ENCODE results near the gene RNF135.
A peak's percentile ranks its signal among the peaks of the same experiment; 100 is the strongest.
"Not testable (repeated sequence)": the region's sequence is repeated elsewhere in the genome, so short reads cannot be mapped to it uniquely, and the experiment has no call there.

Gene RNF135

DNA sequence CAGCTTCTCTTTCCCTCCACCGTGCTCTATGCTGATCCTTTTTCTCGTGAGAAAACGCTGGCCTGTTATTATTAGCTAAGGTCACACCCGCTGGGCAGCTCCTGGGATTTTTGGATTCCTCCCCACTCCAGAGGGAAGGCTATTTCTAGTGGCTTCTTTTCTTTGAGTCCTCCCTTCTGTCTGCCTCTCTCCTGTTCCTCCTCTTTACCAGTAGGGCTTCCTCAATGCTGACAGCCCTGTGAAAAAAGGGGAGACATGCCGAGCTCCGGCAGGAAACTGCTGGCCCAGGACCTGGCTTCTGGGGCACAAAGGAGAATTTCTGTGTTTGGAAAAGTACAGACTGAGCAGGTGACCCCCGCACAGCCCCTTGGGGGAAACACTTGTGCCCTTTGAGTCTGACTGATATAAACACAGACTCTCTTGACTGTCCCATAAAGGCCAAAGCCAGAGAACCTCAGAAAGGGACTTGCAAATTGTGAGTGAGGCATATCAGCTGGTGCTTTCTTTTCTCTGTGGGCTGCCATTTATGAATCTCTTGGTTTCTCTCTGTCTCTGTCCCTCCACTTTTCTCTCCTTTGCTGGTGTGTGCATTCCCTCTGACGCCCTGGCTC, 14.0 kb upstream of the RNF135 start:
- no peak for DNase-seq

DNA sequence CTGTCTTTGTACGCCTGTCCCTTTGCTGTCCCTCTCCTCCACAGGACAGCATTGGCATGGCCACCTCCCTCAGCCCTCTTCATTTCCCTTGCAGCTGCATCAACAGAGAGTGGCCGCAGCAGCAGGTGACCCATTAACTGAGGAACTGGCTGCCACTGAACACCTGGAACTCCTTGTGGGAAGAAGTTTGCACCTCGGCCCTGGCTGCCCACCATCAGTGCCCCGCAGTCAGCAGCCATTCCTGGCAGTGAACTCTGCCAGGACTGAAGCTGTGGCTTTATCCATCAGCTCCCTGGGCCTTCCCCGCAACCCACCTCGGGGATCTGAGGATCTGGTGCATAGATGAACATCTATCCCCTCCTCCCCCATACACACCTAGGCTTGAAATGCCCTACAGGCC, 13.1 kb upstream of the RNF135 start:
- DNase-seq: peak; percentile 48 to 63

DNA sequence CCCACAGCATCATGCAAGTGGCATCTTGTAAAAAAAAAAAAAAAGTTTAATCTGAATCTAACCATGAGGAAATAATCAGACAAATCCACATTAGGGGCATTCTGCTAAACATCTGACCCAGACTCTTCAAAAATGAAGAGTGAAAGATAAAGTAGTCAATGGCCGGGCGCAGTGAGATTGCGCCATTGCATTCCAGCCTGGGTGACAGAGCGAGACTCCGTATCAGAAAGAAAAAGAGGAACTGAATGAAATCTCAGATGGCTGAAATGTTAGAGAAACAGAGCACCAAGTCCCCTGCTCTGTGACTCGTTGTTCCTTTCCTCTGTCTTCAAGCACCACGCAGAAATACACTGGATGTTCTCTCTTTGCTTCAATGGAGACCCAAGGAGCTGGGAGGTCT, 12.7 kb upstream of the RNF135 start:
- DNase-seq: no peak

DNA sequence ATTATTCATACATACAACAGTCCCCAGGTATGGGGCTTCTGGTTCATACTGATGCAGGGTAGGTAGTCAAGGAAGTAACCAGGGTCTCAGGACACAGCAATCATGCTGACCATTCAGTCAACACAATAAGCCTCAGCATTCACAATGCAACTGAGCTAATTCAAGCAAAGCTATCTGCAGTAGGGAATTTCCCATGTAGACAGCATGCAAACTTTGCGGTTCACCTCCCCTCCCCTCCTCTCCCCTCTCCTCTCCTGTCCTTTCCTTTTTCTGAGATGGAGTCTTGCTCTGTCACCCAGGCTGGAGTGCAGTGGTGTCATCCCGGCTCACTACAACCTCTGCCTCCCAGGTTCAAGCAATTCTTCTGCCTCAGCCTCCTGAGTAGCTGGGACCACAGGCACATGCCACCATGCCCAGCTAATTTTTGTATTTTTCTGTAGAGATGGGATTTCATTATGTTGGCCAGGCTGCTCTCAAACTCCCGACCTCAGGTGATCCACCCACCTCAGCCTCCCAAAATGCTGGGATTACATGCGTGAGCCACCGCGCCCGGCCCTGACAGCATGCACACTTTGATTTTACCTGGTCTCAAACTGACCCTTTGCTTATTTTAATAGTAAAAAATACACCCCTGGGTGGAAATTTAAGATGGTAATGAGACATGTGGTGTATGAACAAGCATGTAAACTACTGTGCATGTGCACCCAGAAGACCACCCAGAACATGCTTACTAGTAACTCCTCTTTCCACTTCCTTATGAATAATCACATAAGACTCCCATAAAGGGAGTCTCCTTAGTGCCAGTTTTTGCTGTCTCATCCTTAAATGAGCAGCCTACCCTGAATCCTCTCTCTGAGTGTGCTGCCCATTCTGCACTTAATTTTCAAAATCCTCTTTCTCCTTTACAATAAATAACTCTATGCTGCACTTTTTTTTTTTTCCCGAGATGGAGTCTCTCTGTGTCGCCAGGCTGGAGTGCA, 9.3 kb upstream of the RNF135 start:
- no peak for DNase-seq

GRCh38 chr17:30964312-30964711, 6.5 kb upstream of the RNF135 start:
- not testable (repeated sequence) for DNase-seq

- no peak for DNase-seq
Observed at GRCh38 chr17:30964876-30965275, 6.0 kb upstream of the RNF135 start.

GRCh38 chr17:30965686-30966085, 5.2 kb upstream of the RNF135 start:
- no peak for DNase-seq

DNA sequence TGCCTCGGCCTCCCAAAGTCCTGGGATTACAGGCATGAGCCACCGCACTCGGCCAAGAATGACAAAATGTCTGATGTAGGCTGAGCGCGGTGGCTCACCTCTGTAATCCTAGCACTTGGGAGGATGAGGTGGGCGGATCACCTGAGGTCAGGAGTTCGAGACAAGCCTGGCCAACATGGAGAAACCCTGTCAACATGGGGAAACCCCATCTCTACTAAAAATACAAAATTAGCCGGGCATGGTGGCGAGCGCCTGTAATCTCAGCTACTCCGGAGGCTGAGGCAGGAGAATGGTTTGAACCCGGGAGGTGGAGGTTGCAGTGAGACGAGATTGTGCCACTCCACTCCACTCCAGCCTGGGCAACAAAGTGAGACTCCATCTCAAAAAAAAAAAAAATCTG, 2.9 kb upstream of the RNF135 start:
- DNase-seq: not testable (repeated sequence)

GRCh38 chr17:30969989-30970830, 629 bp upstream of the RNF135 start:
- no peak for DNase-seq

DNA sequence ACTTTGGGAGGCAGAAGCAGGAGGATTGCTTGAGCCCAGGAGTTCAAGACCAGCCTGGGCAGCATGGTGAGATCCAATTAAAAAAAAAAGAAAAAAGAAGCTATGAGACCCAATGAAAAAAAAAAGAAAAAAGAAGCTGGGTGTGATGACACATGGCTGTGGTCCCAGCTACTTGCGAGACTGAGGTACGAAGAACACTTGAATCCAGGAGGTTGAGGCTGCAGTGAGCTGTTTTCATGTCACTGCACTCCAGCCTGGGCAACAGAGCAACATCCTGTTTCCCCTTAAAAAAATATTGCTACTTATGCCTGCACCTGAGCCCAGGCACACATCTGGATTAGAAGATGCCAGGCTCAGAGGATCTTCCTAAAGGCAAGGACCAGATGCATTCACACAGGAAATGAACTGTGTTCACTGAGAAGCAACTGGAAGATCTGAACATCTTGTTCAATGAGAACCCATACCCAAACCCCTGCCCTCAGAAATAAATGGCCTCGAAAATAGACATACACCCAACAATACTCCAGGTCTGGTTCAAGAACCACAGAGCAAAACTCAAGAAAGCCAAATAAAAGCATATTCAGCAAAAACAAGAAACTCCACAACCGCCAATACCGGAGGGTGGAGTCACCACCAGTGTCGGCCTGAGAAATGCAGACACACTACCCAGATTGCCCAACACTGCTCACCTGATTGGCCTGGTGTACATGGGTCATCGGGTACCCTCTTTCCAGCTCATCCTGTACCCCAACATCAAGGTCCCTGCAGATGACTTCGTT, 4.4 kb downstream of the RNF135 start:
- no peak for DNase-seq

DNA sequence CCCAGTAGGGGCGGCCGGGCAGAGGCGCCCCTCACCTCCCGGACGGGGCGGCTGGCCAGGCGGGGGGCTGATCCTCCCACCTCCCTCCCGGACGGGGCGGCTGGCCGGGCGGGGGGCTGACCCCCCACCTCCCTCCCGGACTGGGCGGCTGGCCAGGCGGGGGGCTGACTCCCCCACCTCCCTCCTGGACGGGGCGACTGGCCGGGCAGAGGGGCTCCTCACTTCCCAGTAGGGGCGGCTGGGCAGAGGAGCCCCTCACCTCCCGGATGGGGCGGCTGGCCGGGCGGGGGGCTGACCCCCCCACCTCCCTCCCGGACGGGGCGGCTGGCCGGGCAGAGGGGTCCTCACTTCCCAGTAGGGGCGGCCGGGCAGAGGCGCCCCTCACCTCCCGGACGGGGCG, 9.1 kb downstream of the RNF135 start:
- not testable (repeated sequence) for DNase-seq

GRCh38 chr17:30981531-30982519, 11.0 kb downstream of the RNF135 start:
- no peak for DNase-seq

DNA sequence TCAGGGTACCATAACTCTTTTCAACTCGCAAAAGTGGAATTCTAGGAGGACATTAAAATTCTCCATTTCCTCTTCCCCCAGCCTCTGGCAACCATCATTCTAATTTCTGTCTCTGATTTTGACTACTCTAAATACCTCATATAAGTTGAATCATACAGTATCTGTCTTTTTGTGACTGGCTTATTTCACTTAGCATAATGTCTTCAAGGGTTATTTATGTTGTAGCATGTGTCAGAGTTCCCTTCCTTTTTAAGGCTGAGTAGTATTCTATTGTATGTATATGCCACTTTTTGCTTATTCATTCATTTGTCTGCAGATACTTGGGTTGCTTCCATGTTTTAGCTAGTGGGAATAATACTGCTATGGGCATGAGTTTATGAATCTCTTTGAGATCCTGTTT, 12.0 kb downstream of the RNF135 start:
- no peak for DNase-seq

GRCh38 chr17:30990458-30990857, 19.6 kb downstream of the RNF135 start:
- no peak for DNase-seq

GRCh38 chr17:30992551-30992950, 21.7 kb downstream of the RNF135 start:
- DNase-seq: no peak

GRCh38 chr17:30995347-30995746, 24.5 kb downstream of the RNF135 start:
- no peak for DNase-seq

DNA sequence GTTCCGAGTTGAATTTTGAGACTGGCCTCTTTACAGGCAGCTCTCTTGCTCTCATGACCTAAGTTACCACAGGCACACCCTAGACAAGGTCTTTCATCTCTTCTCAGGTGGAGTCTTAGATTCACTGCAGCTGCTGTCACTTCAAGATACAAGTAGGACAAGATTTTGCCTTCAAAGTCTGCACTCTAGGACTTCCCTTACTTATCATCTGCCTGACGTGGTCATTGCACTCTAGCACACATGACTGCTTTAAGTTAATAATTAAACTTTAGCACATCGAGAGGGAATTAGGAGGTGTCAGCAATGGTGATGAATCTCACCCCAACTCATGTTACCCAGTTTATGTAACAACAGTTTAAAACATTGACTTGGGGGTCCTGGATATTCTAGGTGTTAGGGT, 25.6 kb downstream of the RNF135 start:
- DNase-seq: no peak

DNA sequence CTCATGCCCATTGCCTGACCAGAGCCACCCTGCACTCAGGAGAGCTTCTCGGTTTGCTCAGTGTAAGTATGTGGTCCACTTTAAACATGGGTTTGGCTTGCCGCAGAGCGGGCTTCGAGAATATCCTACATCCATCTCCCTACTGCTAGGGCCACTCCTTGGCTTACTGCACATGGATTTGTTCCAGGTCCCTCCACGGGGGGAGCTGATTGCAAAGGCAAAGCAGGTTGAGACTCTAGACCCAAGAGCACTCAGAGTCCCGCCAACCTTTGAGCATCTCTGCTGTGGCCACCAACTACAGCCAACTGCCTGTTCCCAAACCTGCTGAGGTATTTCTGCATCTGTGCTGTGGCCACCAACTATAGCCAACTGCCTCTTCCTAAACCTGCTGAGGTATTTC, 26.4 kb downstream of the RNF135 start:
- no peak for DNase-seq

DNA sequence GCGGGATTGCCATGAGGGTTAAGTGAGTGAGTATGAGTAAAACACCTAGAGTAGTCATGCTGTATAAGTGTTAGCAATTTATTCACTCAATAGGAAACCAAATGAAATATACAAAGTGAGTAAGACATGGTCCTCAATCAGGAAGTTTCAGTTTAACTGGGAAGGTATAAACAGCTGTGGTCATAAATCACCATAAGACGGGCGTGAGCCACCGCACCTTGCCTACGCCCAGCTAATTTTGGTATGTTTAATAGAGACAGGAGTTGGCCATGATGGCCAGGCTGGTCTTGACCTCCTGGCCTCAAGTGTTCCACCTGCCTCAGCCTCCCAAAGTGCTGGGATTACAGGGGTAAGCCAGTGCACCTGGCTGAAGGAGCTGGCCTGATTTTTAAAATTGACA, 27.0 kb downstream of the RNF135 start:
- no peak for DNase-seq

- no peak for DNase-seq
Observed at GRCh38 chr17:31002047-31002446, 31.2 kb downstream of the RNF135 start.

DNA sequence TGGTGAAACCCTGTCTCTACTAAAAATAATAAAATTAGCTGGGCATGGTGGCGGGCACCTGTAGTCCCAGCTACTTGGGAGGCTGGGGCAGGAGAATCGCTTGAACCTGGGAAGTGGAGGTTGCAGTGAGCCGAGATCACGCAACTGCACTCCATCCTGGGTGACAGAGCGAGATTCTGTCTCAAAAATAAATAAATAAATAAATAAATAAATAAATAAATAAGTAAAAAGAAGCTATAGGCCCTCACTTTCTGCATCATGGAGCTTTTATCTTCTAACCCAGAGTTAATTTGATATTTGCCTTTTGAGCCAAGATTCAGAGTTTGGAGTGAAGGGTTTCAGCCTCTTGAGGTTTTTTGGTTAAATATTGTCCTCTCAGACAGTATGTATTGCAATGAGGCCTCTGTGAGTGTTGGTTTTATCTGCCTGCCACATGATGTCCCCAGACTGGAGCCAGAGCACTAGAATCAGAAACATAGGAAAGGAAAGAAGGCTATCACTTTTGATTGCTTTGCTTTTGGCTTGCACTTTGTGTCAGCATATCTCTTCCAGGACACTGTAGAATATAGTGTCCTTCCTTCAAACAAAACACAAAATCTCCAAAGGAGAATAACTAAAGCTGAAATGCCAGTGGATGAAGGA, 32.5 kb downstream of the RNF135 start:
- DNase-seq: no peak

Measured in SHP77 (cell line).